K562 (cell line): ENCODE measurements around the gene MAST1. TPM values are rescaled to one million over a fixed set of nuclear protein-coding genes. Genes with fewer than 3 reads are reported as not detected.

ENCODE experiments used
- CCNT2 ChIP-seq: IDR thresholded peaks from 2 replicates; pipeline ENCODE4 v1.6.1; 2011; ENCODE audit warnings: borderline replicate concordance, low read depth, mild to moderate bottlenecking, moderate library complexity, mixed read lengths, low read length; ENCODE audit not compliant: insufficient read length; ENCODE audit errors: extremely low read depth
- E2F1 ChIP-seq: sonication (generic); formaldehyde crosslinking; IDR thresholded peaks from 2 replicates; pipeline ENCODE4 v1.8.1; 2023; ENCODE audit warnings: mild to moderate bottlenecking, missing genetic modification reagents, moderate library complexity
- ETV1 ChIP-seq: fragments of 450-650 bp; conservative IDR thresholded peaks from 2 replicates; pipeline ENCODE4 v1.6.1; 2016; ENCODE audit warnings: missing genetic modification characterization, control low read depth, low read depth, missing compliant biosample characterization
- GATAD2A ChIP-seq: fragments of 450-650 bp; IDR thresholded peaks from 2 replicates; pipeline ENCODE4 v1.6.1; 2017
- HDGF ChIP-seq: fragments of 450-650 bp; IDR thresholded peaks from 2 replicates; pipeline ENCODE4 v1.6.1; 2016
- HMGN3 ChIP-seq: IDR thresholded peaks from 2 replicates; pipeline ENCODE4 v1.6.1; 2011; ENCODE audit warnings: borderline replicate concordance, low read depth, mild to moderate bottlenecking, mixed read lengths, low read length; ENCODE audit not compliant: insufficient read length; ENCODE audit errors: extremely low read depth
- KLF13 ChIP-seq: fragments of 450-650 bp; IDR thresholded peaks from 2 replicates; pipeline ENCODE4 v1.6.1; 2016; ENCODE audit warnings: missing genetic modification characterization, low read depth, mild to moderate bottlenecking, missing compliant biosample characterization, moderate library complexity, borderline replicate concordance
- MCM5 ChIP-seq: fragments of 450-650 bp; IDR thresholded peaks from 2 replicates; pipeline ENCODE4 v1.6.1; 2016; ENCODE audit warnings: low read depth
- NEUROD1 ChIP-seq: fragments of 150-350 bp; IDR thresholded peaks from 2 replicates; pipeline ENCODE4 v1.6.1; 2014; ENCODE audit warnings: borderline replicate concordance, low read length, low read depth; ENCODE audit not compliant: partially characterized antibody
- SMARCA5 ChIP-seq: fragments of 450-650 bp; IDR thresholded peaks from 2 replicates; pipeline ENCODE4 v1.6.1; 2016
- XRCC5 ChIP-seq: fragments of 200-400 bp; formaldehyde crosslinking; IDR thresholded peaks from 2 replicates; pipeline ENCODE4 v1.6.1; 2017; ENCODE audit warnings: low read depth, mild to moderate bottlenecking, low read length
- YY1 ChIP-seq, 3 experiments: IDR thresholded peaks; 2 replicates each; pipeline ENCODE4 v1.6.1; 2011; ENCODE audit warnings: low read length in 2 of 3, mild to moderate bottlenecking in 2 of 3, moderate library complexity in 2 of 3, borderline replicate concordance in 1 of 3, control low read depth in 1 of 3, low read depth in 1 of 3; ENCODE audit not compliant: insufficient read depth in 3 of 3, insufficient replicate concordance in 2 of 3, control insufficient read depth in 1 of 3, insufficient read length in 1 of 3; ENCODE audit errors: extremely low read depth in 1 of 3
- ZBTB12 ChIP-seq: fragments of 250-450 bp; sonication (Bioruptor Pico); IDR thresholded peaks from 2 replicates; pipeline ENCODE4 v1.4.0; 2020
- ZBTB7A ChIP-seq: IDR thresholded peaks from 2 replicates; pipeline ENCODE4 v1.6.1; 2011; ENCODE audit warnings: low read depth, mild to moderate bottlenecking, low read length, moderate library complexity, borderline replicate concordance; ENCODE audit not compliant: control insufficient read depth
- polyA plus RNA-seq, 8 experiments: library from polyadenylated mRNA; depleted of rRNA in 4 of 8; stranded (reverse) in 5 of 8; unstranded in 3 of 8; fragments of >200 nt; fragmentation: Nextera tagmentation in 2 of 8; fragmentation: Illumina TruSeq in 1 of 8; extraction: Ambion mirVana in 2 of 8; extraction: Trizol in 1 of 8; gene quantifications; 2 replicates each; pipeline versions ENCODE4 v1.2.1 to v1.2.3, GENCODE V29; 2011 to 2014; ENCODE audit warnings: inconsistent platforms in 1 of 8, missing spikeins in 1 of 8
- total RNA-seq, 7 experiments: library from RNA; depleted of rRNA in 6 of 7; stranded (reverse); fragments of >200 nt in 6 of 7; fragmentation: Illumina TruSeq in 2 of 7; extraction: Trizol in 2 of 7; gene quantifications; 2 replicates each; pipeline versions ENCODE4 v1.2.1 to v1.2.3, GENCODE V29; 2011 to 2021; ENCODE audit warnings: low replicate concordance in 1 of 7
- TF ChIP-seq, protein P1 (sequence below), 3 experiments: IDR thresholded peaks in 2 of 3; conservative IDR thresholded peaks in 1 of 3; 2 replicates each; pipeline ENCODE4 v1.5.1; 2011 to 2012; ENCODE audit warnings: low read length in 3 of 3, mild to moderate bottlenecking in 3 of 3, control low read depth in 2 of 3, improper control_type of control experiment in 1 of 3, inconsistent platforms in 1 of 3, low read depth in 1 of 3, mixed read lengths in 1 of 3, moderate library complexity in 1 of 3; ENCODE audit not compliant: insufficient read depth in 2 of 3
- TF ChIP-seq, protein P2 (sequence below): fragments of 250-450 bp; sonication (Bioruptor Pico); IDR thresholded peaks from 2 replicates; pipeline ENCODE4 v1.5.1; 2021; ENCODE audit warnings: mild to moderate bottlenecking
- TF ChIP-seq, protein P3 (sequence below), 2 experiments: fragments of 450-650 bp; conservative IDR thresholded peaks; 2 replicates each; pipeline ENCODE4 v1.6.1; 2017; ENCODE audit warnings: mild to moderate bottlenecking in 2 of 2, moderate library complexity in 2 of 2

MAST1 gene
- total and polyA plus RNA-seq, 9 of the 15 experiments (the other 6 are each of a cell fraction or from before 2014, with no cell fraction given): 0.48 to 10.3 (median 3.9) TPM

- TF ChIP-seq, protein P1, sequence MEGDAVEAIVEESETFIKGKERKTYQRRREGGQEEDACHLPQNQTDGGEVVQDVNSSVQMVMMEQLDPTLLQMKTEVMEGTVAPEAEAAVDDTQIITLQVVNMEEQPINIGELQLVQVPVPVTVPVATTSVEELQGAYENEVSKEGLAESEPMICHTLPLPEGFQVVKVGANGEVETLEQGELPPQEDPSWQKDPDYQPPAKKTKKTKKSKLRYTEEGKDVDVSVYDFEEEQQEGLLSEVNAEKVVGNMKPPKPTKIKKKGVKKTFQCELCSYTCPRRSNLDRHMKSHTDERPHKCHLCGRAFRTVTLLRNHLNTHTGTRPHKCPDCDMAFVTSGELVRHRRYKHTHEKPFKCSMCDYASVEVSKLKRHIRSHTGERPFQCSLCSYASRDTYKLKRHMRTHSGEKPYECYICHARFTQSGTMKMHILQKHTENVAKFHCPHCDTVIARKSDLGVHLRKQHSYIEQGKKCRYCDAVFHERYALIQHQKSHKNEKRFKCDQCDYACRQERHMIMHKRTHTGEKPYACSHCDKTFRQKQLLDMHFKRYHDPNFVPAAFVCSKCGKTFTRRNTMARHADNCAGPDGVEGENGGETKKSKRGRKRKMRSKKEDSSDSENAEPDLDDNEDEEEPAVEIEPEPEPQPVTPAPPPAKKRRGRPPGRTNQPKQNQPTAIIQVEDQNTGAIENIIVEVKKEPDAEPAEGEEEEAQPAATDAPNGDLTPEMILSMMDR (IDR thresholded peaks at IDR 0.05 in 2 of 3, conservative IDR thresholded peaks at IDR 0.05 in 1 of 3; ENCODE audit: insufficient read depth in 2 of 3, low read depth in 1 of 3, low read length in 3 of 3): peak; percentile 19 to 32 (median 30); a peak in 5 of 6 replicates
- TF ChIP-seq GATAD2A: no peak
- TF ChIP-seq E2F1: no peak
- TF ChIP-seq HDGF: 0 out of 2 replicates have a peak, but pooled peaks have one; percentile 31
- peak; percentile 38 to 88 (median 61) for TF ChIP-seq YY1 (IDR thresholded peaks at IDR 0.05; ENCODE audit: borderline replicate concordance in 1 of 3, control insufficient read depth in 1 of 3, extremely low read depth in 1 of 3, insufficient read depth in 3 of 3, insufficient read length in 1 of 3, insufficient replicate concordance in 2 of 3, low read depth in 1 of 3, low read length in 2 of 3)
- TF ChIP-seq, protein P2, sequence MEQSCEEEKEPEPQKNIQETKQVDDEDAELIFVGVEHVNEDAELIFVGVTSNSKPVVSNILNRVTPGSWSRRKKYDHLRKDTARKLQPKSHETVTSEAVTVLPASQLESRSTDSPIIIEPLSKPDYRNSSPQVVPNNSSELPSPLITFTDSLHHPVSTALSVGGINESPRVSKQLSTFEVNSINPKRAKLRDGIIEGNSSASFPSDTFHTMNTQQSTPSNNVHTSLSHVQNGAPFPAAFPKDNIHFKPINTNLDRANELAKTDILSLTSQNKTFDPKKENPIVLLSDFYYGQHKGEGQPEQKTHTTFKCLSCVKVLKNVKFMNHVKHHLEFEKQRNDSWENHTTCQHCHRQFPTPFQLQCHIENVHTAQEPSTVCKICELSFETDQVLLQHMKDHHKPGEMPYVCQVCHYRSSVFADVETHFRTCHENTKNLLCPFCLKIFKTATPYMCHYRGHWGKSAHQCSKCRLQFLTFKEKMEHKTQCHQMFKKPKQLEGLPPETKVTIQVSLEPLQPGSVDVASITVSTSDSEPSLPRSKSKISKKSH (CRISPR knock-in tag): no peak
- 0 out of 2 replicates have a peak, but pooled peaks have one; percentile 46 for TF ChIP-seq SMARCA5
- TF ChIP-seq ZBTB12 (CRISPR knock-in tag): no peak
- TF ChIP-seq HMGN3: peak; percentile 48
- TF ChIP-seq ETV1: no peak
- TF ChIP-seq ZBTB7A: peak; percentile 81; the same call in 1 of the 2 replicates
- no peak for TF ChIP-seq CCNT2
- TF ChIP-seq MCM5: no peak
- TF ChIP-seq KLF13: peak; percentile 29; the same call in 1 of the 2 replicates
- TF ChIP-seq XRCC5: peak; percentile 34; the same call in 1 of the 2 replicates
- no peak for TF ChIP-seq NEUROD1
- TF ChIP-seq, protein P3, sequence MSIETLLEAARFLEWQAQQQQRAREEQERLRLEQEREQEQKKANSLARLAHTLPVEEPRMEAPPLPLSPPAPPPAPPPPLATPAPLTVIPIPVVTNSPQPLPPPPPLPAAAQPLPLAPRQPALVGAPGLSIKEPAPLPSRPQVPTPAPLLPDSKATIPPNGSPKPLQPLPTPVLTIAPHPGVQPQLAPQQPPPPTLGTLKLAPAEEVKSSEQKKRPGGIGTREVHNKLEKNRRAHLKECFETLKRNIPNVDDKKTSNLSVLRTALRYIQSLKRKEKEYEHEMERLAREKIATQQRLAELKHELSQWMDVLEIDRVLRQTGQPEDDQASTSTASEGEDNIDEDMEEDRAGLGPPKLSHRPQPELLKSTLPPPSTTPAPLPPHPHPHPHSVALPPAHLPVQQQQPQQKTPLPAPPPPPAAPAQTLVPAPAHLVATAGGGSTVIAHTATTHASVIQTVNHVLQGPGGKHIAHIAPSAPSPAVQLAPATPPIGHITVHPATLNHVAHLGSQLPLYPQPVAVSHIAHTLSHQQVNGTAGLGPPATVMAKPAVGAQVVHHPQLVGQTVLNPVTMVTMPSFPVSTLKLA (conservative IDR thresholded peaks at IDR 0.05): peak; percentile 49 to 81
Observed at GRCh38 chr19:12867120-12868099, 29.1 kb downstream of the MAST1 start (continued).
